GM23338 (cell line): Measurements from ENCODE around the gene TCEAL5. TPM values are rescaled to one million over a fixed set of nuclear protein-coding genes. Genes with fewer than 3 reads are reported as not detected.
"Not testable (repeated sequence)": the region's sequence is repeated elsewhere in the genome, so short reads cannot be mapped to it uniquely, and the experiment has no call there.

Experiments used
- ATAC-seq: fragments of 200-7000 bp; cut with Tn5 transposase; 3 replicates; pipeline ENCODE4 v1.9.1; 2020
- DNase-seq: peaks from one replicate; pipeline ENCODE4 v3.0.0-alpha.2; 2015; ENCODE audit warnings: low spot score
- H2AFZ ChIP-seq: fragments of 200-600 bp; sonication (generic); 2 replicates; pipeline ENCODE4 v1.8.0; 2016; ENCODE audit warnings: antibody characterized with exemption, mild to moderate bottlenecking, moderate library complexity
- H3F3A ChIP-seq: fragments of 200-600 bp; sonication (generic); replicated peaks from 2 replicates; pipeline ENCODE4 v1.8.0; 2017; ENCODE audit warnings: antibody characterized with exemption, mixed run types, low read depth
- H3K27ac ChIP-seq: fragments of 200-600 bp; sonication (generic); 2 replicates; pipeline ENCODE4 v1.6.1; 2016; ENCODE audit warnings: low read depth
- H3K27me3 ChIP-seq: fragments of 200-600 bp; sonication (generic); 2 replicates; pipeline ENCODE4 v1.8.0; 2016; ENCODE audit warnings: mild to moderate bottlenecking, mixed run types, moderate library complexity; ENCODE audit not compliant: insufficient read depth
- H3K36me3 ChIP-seq: fragments of 200-600 bp; sonication (generic); 2 replicates; pipeline ENCODE4 v1.8.0; 2016; ENCODE audit warnings: mild to moderate bottlenecking; ENCODE audit not compliant: insufficient read depth
- H3K4me1 ChIP-seq: fragments of 200-600 bp; sonication (generic); 2 replicates; pipeline ENCODE4 v1.8.0; 2016; ENCODE audit warnings: mild to moderate bottlenecking, moderate library complexity; ENCODE audit not compliant: insufficient read depth
- H3K4me2 ChIP-seq: fragments of 200-600 bp; sonication (generic); 2 replicates; pipeline ENCODE4 v1.7.1; 2017; ENCODE audit warnings: mixed run types
- H3K4me3 ChIP-seq: fragments of 200-600 bp; sonication (generic); 2 replicates; pipeline ENCODE4 v1.6.1; 2016; ENCODE audit warnings: mixed run types
- H3K79me2 ChIP-seq: fragments of 200-600 bp; sonication (generic); replicated peaks from 2 replicates; pipeline ENCODE4 v1.8.0; 2017; ENCODE audit warnings: mild to moderate bottlenecking; ENCODE audit not compliant: insufficient read depth
- H3K9me2 ChIP-seq: fragments of 200-600 bp; sonication (generic); 2 replicates; pipeline ENCODE4 v1.8.0; 2017; ENCODE audit not compliant: insufficient read depth
- H4K20me1 ChIP-seq: fragments of 200-600 bp; sonication (generic); replicated peaks from 2 replicates; pipeline ENCODE4 v1.8.0; 2017; ENCODE audit warnings: mild to moderate bottlenecking; ENCODE audit not compliant: insufficient read depth
- H3K27ac Mint-ChIP-seq: 2 replicates; pipeline ENCODE4 v1.8.0; 2020; ENCODE audit warnings: inconsistent platforms, mild to moderate bottlenecking, moderate library complexity, mixed read lengths
- H3K27me3 Mint-ChIP-seq: 3 replicates; pipeline ENCODE4 v1.8.0; 2022; ENCODE audit warnings: low read depth, mild to moderate bottlenecking, moderate library complexity, mixed read lengths, inconsistent platforms; ENCODE audit not compliant: insufficient read depth, poor library complexity
- H3K36me3 Mint-ChIP-seq: 3 replicates; pipeline ENCODE4 v1.8.0; 2021; ENCODE audit warnings: low read depth, mild to moderate bottlenecking, inconsistent platforms, moderate library complexity, mixed read lengths
- H3K4me1 Mint-ChIP-seq: 3 replicates; pipeline ENCODE4 v1.8.0; 2020; ENCODE audit warnings: mild to moderate bottlenecking, inconsistent platforms, mixed read lengths
- H3K4me3 Mint-ChIP-seq: 3 replicates; pipeline ENCODE4 v1.8.0; 2021; ENCODE audit warnings: moderate library complexity, mild to moderate bottlenecking, inconsistent platforms, mixed read lengths
- H3K9me3 Mint-ChIP-seq: 3 replicates; pipeline ENCODE4 v1.8.0; 2020; ENCODE audit warnings: moderate library complexity, mild to moderate bottlenecking, inconsistent platforms, mixed read lengths
- CREB1 ChIP-seq: fragments of 250-450 bp; sonication (Bioruptor Pico); IDR thresholded peaks from 2 replicates; pipeline ENCODE4 v1.5.0; 2020; ENCODE audit warnings: low read depth, mild to moderate bottlenecking, moderate library complexity
- ETS1 ChIP-seq: IDR thresholded peaks from 2 replicates; pipeline ENCODE4 v1.6.1; 2016; ENCODE audit warnings: antibody characterized with exemption
- EZH2 ChIP-seq: fragments of 200-600 bp; sonication (generic); IDR thresholded peaks from one replicate; pipeline ENCODE4 v1.8.0; 2017; ENCODE audit warnings: antibody characterized with exemption, mild to moderate bottlenecking, low read depth; ENCODE audit not compliant: unreplicated experiment
- JUNB ChIP-seq: IDR thresholded peaks from one replicate; pipeline ENCODE4 v1.6.1; 2016; ENCODE audit warnings: antibody characterized with exemption; ENCODE audit not compliant: unreplicated experiment
- POLR2AphosphoS5 ChIP-seq: IDR thresholded peaks from 2 replicates; pipeline ENCODE4 v1.6.1; 2016; ENCODE audit warnings: antibody characterized with exemption, low read depth
- ZNF114 ChIP-seq: fragments of 250-450 bp; sonication (Bioruptor Pico); IDR thresholded peaks from 2 replicates; pipeline ENCODE4 v1.5.0; 2020; ENCODE audit warnings: mild to moderate bottlenecking, moderate library complexity
- polyA plus RNA-seq: library from polyadenylated mRNA; unstranded; fragments of >200 nt; fragmentation: Nextera tagmentation; extraction: Ambion mirVana; gene quantifications from 2 replicates; pipeline ENCODE4 v1.2.1, GENCODE V29; 2016
- total RNA-seq: library from RNA; depleted of rRNA; stranded (reverse); fragments of >200 nt; shearing (Covaris generic); gene quantifications from 2 replicates; pipeline ENCODE4 v1.2.3, GENCODE V29; 2014
- TF ChIP-seq, protein P1 (sequence below): IDR thresholded peaks from one replicate; pipeline ENCODE4 v1.6.1; 2018; ENCODE audit warnings: antibody characterized with exemption; ENCODE audit not compliant: unreplicated experiment

Gene TCEAL5
- total and polyA plus RNA-seq, 2 experiments from 2014 or later, result 1.8 to 22.4 TPM

DNA sequence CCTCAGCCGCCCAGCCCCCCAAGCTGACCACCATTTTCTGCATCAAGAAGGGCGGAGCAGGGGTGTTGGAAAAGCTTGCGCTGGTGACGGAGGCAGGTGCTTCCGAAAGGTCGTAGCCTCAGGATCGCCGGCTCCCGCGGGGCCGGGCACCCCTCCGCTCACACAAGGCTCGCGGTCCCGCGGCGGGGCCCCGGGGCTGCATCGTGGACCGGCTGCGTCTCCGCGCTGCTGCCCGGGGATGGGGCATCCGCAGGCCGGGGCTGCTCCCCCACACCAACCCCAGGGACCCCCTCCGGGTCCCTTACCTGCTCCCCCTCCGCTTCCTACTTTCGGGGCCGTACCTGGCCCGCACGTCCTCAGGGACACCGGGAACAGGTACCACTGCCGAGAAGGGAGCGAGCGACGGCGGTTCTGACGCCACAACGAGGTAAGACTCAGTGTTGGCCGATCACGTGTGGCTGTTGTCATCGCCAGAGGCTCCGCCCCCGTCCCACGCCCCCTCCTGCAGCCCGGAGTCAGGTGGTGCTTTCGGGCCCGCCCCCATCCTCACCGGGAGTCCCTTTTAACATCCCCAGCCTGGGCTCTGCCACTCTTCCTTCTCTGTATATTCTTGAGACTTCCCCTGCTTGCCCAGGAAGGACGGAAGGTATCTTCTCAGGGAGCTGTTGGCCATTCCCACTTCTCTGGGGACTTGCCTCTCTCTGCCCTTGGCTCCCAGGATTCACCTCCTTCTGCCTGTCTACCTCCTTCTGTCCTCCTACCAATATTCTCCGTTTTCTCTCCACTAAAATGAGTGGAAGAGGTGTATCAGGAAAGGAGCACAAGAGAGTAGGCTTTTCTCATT, 34.2 kb upstream of the TCEAL5 start, which contains the start of gene BEX2:
Gene BEX2 (minus strand): TSS at position 436 of the 844 bp plus-strand sequence. CDS start 1,014 bp downstream, outside the sequence.
- peaks cover 1% of the 10 kb centered on the region for H3K27me3 Mint-ChIP-seq
- ATAC-seq (peak; percentile 97), DNase-seq (peak; percentile 90)
- H4K20me1 ChIP-seq, result no peaks in the 10 kb centered on the region
- H3F3A ChIP-seq, result no peaks in the 10 kb centered on the region
- TF ChIP-seq JUNB, result no peak
- no peak for TF ChIP-seq EZH2
- peak; percentile 80 for TF ChIP-seq POLR2AphosphoS5
- TF ChIP-seq, protein P1, sequence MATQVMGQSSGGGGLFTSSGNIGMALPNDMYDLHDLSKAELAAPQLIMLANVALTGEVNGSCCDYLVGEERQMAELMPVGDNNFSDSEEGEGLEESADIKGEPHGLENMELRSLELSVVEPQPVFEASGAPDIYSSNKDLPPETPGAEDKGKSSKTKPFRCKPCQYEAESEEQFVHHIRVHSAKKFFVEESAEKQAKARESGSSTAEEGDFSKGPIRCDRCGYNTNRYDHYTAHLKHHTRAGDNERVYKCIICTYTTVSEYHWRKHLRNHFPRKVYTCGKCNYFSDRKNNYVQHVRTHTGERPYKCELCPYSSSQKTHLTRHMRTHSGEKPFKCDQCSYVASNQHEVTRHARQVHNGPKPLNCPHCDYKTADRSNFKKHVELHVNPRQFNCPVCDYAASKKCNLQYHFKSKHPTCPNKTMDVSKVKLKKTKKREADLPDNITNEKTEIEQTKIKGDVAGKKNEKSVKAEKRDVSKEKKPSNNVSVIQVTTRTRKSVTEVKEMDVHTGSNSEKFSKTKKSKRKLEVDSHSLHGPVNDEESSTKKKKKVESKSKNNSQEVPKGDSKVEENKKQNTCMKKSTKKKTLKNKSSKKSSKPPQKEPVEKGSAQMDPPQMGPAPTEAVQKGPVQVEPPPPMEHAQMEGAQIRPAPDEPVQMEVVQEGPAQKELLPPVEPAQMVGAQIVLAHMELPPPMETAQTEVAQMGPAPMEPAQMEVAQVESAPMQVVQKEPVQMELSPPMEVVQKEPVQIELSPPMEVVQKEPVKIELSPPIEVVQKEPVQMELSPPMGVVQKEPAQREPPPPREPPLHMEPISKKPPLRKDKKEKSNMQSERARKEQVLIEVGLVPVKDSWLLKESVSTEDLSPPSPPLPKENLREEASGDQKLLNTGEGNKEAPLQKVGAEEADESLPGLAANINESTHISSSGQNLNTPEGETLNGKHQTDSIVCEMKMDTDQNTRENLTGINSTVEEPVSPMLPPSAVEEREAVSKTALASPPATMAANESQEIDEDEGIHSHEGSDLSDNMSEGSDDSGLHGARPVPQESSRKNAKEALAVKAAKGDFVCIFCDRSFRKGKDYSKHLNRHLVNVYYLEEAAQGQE, result no peak
- TF ChIP-seq CREB1 (CRISPR knock-in tag), result peak; percentile 67
- peak within 1 kb of the TSS; percentile 73 for H3K4me3 ChIP-seq
- no peaks in the 10 kb centered on the region for H3K36me3 ChIP-seq
- H3K79me2 ChIP-seq, result no peaks in the 10 kb centered on the region
- H3K4me3 Mint-ChIP-seq, result peak within 1 kb of the TSS; percentile 84
- H3K9me3 Mint-ChIP-seq, result no peaks in the 10 kb centered on the region
- H3K4me1 ChIP-seq, result 0 out of 2 replicates have a peak, but pooled peaks cover 3% of the 10 kb centered on the region
- H3K4me1 Mint-ChIP-seq, result peaks cover 3% of the 10 kb centered on the region
- H3K27ac ChIP-seq, result peak within 1 kb of the TSS; percentile 76
- peak within 1 kb of the TSS; percentile 77 for H3K27ac Mint-ChIP-seq
- peak within 1 kb of the TSS; percentile 79 for H3K4me2 ChIP-seq
- peaks cover 17% of the 10 kb centered on the region for H3K36me3 Mint-ChIP-seq
- H3K27me3 ChIP-seq, result no peaks in the 10 kb centered on the region
- H2AFZ ChIP-seq, result no peak within 1 kb of the TSS; the same call in 1 of the 2 replicates
- no peaks in the 10 kb centered on the region for H3K9me2 ChIP-seq

DNA sequence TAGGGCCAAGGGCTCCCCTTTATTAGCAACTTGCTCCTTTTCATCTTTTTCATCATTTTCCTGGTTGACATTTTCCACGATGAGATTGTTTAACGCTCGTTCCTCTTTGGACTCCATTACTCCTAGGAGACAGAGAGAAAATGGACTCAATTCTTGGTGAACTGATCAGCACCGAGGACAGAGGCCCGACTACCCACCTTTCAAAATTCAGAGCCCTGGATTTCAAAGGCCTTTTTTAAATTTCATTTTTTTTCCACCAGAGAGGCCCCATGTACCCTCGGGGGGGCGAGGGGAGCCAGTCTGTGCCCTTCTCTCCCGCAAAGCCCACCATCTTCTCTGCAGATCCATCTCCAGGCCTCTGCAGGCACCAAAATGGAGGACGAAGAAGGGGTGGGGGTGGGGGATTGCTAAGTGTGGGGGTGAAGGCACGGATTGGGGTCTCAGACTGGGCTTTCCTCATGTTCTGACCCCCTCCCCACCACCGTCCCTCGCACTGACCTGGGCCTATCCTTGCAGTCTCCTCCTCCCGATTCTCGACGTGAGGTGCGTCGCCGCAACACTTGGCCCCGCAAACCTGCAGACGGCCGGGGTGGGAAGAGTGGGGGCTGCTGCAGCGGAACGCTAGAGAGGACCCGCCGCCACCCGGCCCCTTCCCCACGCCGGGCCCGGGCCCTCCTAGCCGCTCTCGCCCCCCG, 33.5 kb upstream of the TCEAL5 start:
- H3K36me3 Mint-ChIP-seq, result peaks cover 17% of the 10 kb centered on the region
- Histone ChIP-seq H3K79me2 (no peaks in the 10 kb centered on the region), H2AFZ (no peak overlapping the region), H3K36me3 (no peaks in the 10 kb centered on the region), H3K9me2 (no peaks in the 10 kb centered on the region), H3K27me3 (no peaks in the 10 kb centered on the region), H3K4me2 (peak overlapping the region; percentile 79), H3F3A (no peaks in the 10 kb centered on the region), H3K4me3 (peak overlapping the region; percentile 73), H3K4me1 (0 out of 2 replicates have a peak, but pooled peaks cover 3% of the 10 kb centered on the region), H3K27ac (no peak overlapping the region), H4K20me1 (no peaks in the 10 kb centered on the region)
- H3K4me3 Mint-ChIP-seq, result peak overlapping the region; percentile 84
- TF ChIP-seq CREB1 (CRISPR knock-in tag) (no peak), ETS1 (no peak), ZNF114 (CRISPR knock-in tag) (no peak)
- TF ChIP-seq, protein P1, result peak; percentile 61
- DNase-seq, result peak; percentile 33
- peak; percentile 63 for ATAC-seq
- no peaks in the 10 kb centered on the region for H3K9me3 Mint-ChIP-seq
- H3K27me3 Mint-ChIP-seq, result peaks cover 1% of the 10 kb centered on the region
- H3K4me1 Mint-ChIP-seq, result peaks cover 3% of the 10 kb centered on the region
- H3K27ac Mint-ChIP-seq, result 0 out of 2 replicates have a peak overlapping the region, but pooled peaks have one; percentile 67

DNA sequence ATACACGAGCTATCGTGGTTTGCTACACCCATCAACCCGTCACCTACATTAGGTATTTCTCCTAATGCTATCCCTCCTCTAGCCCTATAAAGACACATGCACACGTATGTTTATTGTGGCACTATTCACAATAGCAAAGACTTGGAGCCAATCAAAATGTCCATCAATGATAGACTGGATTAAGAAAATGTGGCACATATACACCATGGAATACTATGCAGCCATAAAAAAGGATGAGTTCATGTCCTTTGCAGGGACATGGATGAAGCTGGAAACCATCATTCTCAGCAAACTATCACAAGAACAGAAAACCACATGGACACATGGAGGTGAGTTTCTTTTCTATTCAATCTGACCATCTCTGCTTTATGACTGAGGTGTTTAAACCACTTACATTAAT, 29.1 kb upstream of the TCEAL5 start:
- not testable (repeated sequence) for H3K27ac ChIP-seq, ATAC-seq, H3K9me2 ChIP-seq, DNase-seq, H3K27me3 Mint-ChIP-seq, H3K4me3 Mint-ChIP-seq, H2AFZ ChIP-seq, H4K20me1 ChIP-seq, H3K4me1 ChIP-seq, H3K27ac Mint-ChIP-seq, H3K36me3 ChIP-seq, H3F3A ChIP-seq, H3K4me2 ChIP-seq, H3K79me2 ChIP-seq, H3K4me1 Mint-ChIP-seq, H3K9me3 Mint-ChIP-seq, H3K27me3 ChIP-seq, H3K4me3 ChIP-seq
- peaks cover 17% of the 10 kb centered on the region for H3K36me3 Mint-ChIP-seq
